Astrocyte of the hippocampus (primary cell): Measurements from ENCODE around the gene ZNF331.

ENCODE experiments used
- DNase-seq: peaks from one replicate; pipeline ENCODE4 v3.0.0; 2011; ENCODE audit warnings: low read depth, low spot score

ZNF331 gene

GRCh38 chr19:53520547-53521372, 17.2 kb upstream of the ZNF331 start:
- DNase-seq = peak; percentile 99

GRCh38 chr19:53521373-53522202, 16.4 kb upstream of the ZNF331 start:
- DNase-seq = no peak

GRCh38 chr19:53525922-53526321, 12.0 kb upstream of the ZNF331 start:
- DNase-seq = no peak

- no peak for DNase-seq
These were observed 7.3 kb upstream of the ZNF331 start for GRCh38 chr19:53530622-53531021.

- no peak for DNase-seq
These were observed 6.5 kb upstream of the ZNF331 start for GRCh38 chr19:53531457-53531856.

GRCh38 chr19:53532362-53532761, 5.6 kb upstream of the ZNF331 start:
- DNase-seq = no peak

- DNase-seq = no peak
These were observed 1.8 kb upstream of the ZNF331 start for GRCh38 chr19:53536225-53536548.

GRCh38 chr19:53537121-53537520, 824 bp upstream of the ZNF331 start:
- DNase-seq = no peak

- no peak for DNase-seq
These were observed 599 bp downstream of the ZNF331 start for GRCh38 chr19:53538378-53539109.

GRCh38 chr19:53540091-53540490, 2.1 kb downstream of the ZNF331 start:
- no peak for DNase-seq

GRCh38 chr19:53541971-53542370, 4.0 kb downstream of the ZNF331 start:
- no peak for DNase-seq

GRCh38 chr19:53545271-53546065, 7.5 kb downstream of the ZNF331 start:
- peak; percentile 60 for DNase-seq

GRCh38 chr19:53546758-53547513, 9.0 kb downstream of the ZNF331 start:
- no peak for DNase-seq

- peak; percentile 16 for DNase-seq
These were observed 11.4 kb downstream of the ZNF331 start for GRCh38 chr19:53549340-53549739.

- DNase-seq = no peak
These were observed 14.2 kb downstream of the ZNF331 start for GRCh38 chr19:53552001-53552721.

GRCh38 chr19:53553156-53553555, 15.2 kb downstream of the ZNF331 start:
- no peak for DNase-seq

- DNase-seq = peak; percentile 91
These were observed 16.2 kb downstream of the ZNF331 start for GRCh38 chr19:53553865-53554791.

- no peak for DNase-seq
These were observed 16.9 kb downstream of the ZNF331 start for GRCh38 chr19:53554804-53555203.

- DNase-seq = no peak
These were observed 17.4 kb downstream of the ZNF331 start for GRCh38 chr19:53555352-53555751.
